T follicular helper cell (primary cell): ENCODE data around the gene COX4I1.

Source experiments
- DNase-seq: peaks from one replicate; pipeline ENCODE4 v3.0.0-alpha.2; 2020; ENCODE audit warnings: low read depth

The COX4I1 gene

DNA sequence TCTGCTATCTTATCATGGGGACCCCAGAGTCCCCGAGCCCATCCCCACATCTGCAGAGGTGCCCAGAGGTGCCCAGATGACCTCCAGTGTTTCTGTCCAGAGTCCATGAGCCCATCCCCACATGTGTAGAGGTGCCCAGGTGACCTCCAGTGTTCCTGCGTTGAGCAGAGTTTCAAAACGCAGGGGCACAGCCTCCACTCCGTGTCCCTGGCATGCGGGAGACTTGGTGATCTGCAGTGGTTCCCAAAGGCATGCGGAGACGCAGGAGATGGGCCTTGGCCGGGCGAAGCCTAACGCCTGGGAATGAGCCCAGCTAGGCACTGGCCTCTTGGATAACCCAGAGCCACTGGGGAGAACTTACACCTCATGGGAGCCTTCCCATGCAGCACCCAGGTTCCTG, 41.3 kb downstream of the COX4I1 start:
- DNase-seq, result no peak

DNA sequence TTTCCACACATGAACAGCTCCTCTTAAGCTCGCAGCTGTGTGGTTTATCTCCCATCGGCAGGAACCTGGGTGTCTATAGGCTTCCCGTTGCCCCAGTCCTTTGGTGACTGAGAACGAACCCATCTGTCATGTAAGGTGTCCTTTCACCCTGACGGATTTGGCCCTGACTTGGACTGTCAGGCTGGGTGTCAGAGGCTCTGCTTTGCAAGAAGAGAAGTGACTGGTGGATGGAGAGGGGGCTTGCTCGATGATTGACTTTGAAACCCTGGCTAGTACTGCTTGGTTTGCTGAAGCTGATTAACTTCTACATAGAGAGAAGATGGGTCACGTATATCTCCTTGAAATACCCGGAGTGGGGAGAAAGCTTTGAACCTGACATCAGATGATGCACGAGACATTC, 42.9 kb downstream of the COX4I1 start:
- DNase-seq, result no peak

DNA sequence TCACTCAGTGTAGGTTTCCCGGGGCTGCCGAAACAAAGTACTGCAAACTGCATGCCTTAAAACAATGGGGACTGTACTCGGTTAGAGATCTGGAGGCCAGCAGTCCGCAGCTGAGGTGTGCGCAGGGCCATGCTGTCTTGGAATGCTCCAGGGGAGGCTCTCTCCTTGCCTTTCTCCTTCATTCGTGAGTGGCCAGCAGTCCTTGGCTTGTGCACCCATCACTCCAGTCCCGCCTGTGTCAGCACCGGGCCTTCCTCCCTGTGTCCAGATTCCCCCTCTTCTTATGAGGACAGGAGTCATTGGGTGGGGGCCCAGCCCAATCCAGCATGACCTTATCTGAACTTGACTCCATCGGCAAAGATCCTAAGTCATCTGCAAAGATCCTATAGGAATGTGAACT, 43.4 kb downstream of the COX4I1 start:
- DNase-seq, result no peak

DNA sequence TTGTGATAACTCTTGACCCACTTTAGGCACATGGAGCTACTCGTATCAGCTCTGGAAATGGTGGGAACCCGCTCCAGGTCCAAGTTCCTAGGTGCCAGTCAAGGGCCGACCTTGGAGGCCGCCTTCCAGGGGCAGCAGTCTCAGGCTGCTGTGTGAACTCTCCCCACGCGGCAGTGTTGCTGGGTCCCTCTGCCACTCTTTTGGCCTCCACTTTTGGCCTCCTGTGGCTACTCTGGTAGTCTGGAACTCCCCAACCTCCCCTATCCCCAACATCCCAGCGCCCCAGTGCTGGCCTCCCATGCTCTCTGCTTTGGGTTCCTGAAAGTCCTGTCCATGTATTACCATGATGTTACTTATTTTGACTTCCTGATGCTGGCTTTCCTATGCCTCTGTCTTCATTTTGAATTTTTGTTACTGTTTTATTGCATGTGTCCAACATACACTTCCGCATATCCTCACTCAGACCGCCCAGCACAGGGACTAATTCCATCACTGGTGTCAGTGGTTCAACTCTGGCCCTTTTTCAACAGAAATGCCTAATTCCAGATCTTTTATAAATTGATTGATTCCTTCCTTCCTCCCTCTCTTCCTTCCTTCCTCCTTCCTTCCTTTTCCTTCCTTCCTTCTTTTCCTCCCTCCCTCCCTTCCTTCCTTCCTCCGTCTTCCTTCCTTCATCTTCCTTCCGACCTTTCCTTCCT, 44.1 kb downstream of the COX4I1 start:
- no peak for DNase-seq

DNA sequence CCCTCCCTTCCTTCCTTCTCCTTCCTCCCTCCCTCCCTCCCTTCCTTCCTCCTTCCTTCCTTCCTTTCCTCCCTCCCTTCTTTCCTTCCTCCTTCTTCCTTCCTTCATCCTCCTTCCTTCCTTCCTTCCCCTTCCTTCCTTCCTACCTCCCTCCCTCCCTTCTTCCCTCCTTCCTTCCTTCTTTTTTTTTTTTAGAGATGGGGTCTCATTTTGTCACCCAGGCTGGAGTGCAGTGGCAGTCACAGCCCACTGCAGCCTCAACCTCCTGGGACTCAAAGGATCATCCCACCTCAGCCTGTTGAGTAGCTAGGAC, 44.6 kb downstream of the COX4I1 start:
- DNase-seq, result no peak

DNA sequence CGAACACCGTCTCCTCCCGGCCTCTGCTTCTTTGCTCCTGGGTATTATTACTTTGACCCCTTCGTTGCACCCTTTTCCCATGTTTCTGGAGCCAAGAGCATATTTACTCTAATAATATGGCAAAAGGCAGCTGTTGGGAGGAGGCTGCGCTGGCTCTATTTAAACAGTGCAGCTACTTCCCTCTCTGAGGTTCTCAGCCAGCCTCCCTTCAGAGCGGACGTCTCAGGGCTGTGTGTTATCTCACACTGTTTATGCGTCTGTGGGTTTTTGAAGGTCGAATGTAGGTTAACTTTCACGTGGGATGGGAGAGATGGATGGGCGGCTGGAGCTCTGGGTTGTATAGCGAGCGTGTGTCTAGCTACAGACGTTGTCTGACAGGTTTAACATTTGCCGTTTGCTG, 45.3 kb downstream of the COX4I1 start:
- no peak for DNase-seq

DNA sequence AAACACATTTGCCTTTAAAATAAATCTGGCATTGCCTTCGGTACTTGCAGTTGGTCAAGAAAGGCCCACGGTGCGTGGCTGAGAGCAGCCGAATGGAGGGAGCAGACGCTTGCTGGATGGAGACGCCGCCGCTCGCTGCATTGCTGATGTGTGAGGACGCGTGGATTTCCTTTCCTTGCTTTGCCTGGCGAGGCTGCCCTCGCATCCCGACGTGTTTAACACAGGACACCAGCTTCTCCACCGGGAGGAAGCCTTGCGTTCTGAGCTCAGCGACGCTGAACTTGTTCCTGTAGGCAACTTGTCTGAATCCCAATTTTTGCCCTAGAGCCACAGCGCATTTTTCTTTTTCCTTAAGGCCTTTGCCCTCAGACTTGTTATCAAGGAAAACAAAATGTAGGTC, 45.8 kb downstream of the COX4I1 start:
- DNase-seq, result no peak

DNA sequence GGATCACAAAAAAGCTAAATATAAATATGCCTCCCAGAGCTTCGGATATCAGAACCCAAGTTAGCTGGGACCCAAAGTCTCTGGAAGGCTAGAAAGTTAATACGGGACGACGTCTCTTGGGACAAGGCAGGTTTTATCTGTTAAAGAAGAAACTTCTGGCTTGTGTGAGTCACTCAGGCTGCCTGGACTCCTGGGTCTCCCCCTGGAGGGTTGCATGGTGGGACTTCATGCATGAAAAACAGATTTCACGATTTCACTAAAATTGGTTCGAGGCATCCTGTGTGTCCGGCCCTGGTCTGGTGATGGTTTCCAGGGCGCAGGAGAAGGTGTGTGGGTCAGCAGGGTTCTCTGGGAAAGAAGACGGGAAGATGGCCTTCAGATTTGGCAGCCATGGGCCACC, 47.0 kb downstream of the COX4I1 start:
- DNase-seq, result no peak

DNA sequence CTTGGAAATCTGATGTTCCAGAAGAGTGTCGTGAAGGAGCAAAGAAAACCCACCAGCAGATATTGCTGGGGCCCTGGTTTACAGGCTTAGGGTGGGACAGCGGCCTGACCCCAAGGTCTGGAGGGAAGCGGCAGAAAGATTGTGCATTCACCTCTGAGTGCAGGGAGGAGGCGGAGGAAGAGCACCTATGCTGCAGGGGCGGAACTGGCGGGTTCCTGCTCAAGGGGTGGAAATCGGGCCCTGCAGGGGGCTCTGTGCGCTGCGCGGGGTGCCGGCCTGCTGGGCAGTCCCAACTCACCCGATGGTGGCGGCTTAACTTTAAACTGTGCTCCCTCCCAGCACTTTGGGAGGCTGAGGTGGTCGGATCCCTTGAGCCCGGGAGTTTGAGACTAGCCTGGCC, 47.5 kb downstream of the COX4I1 start:
- DNase-seq, result no peak

DNA sequence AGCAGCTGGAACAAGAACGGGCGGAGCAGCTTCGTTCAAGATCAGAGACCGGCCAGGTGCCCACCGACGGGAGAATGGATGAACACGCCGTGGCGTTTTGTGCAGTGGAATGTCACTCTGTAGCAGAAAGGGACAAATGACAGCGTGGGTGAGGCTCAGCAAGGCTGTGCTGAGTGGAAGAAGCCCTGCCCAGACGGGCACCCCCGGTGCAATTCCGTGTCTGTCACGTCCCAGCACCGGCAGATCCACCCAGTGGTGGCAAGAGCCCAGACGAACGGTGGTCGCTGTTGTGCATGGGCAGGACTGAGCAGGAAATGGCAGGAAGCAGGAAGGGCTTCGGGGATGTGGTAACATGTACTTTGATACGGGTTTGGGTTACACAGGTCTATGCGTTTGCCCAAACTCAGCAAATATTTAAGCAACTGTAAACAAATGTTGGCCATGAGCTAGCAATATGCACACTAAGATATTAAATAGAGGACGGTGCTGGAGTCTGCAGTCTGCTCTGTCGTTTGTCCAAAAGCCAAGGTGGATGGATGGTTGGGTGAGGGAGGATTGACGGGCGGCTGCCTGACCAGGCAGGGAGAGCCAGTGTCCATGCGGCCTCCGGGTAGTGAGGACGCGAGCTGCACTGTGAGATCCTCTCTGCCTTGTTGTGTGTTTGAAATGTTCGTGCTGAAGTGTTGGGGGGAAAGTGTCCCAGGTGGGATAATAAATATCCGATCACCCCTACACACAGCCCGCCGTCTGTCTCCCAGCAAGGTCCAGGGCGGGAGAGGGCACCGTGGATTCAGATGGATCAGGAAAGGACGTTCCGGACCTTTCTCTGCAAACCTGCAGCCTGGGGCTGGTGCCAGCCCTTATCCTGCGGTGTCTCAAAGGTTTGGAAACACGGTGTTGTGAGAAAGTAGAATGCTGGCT, 48.4 kb downstream of the COX4I1 start:
- no peak for DNase-seq

DNA sequence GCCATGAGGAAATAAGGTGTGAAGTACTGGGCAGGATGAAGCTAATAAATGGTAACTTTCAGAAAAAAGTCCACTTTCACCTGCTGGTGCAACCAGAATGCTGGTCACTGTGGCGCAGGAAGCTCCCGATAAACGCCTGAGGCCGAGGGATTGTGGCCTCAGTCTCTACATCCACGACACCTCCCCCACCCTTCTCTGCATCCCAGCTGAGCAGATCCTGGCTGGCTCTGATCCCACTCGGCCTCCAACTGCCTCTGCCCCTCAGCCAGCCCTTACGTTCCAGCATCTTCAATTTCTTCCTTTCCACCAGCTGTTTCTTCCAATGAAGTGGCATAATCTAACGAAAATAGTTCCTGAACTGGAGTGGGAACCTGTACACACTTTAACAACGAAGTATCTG, 49.5 kb downstream of the COX4I1 start:
- DNase-seq, result no peak

DNA sequence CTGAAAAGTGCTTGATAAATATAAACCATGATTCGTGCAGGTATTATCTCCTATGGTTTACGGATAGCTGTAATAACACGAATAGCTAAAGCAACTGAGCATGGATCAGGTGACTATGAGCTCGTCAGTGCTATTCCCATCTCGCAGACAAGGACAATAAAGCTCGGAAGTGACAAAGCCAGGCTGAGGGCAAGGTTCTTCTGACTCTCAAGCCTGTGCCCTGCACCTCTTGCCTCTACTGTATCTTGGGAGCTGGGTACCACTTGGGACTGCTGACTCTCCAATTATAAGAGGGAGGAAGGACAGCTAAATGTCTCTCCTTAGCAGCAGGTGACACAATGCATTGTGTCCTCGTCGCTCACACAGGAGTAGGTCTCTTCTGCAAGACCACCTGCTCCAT, 49.9 kb downstream of the COX4I1 start:
- DNase-seq, result no peak

DNA sequence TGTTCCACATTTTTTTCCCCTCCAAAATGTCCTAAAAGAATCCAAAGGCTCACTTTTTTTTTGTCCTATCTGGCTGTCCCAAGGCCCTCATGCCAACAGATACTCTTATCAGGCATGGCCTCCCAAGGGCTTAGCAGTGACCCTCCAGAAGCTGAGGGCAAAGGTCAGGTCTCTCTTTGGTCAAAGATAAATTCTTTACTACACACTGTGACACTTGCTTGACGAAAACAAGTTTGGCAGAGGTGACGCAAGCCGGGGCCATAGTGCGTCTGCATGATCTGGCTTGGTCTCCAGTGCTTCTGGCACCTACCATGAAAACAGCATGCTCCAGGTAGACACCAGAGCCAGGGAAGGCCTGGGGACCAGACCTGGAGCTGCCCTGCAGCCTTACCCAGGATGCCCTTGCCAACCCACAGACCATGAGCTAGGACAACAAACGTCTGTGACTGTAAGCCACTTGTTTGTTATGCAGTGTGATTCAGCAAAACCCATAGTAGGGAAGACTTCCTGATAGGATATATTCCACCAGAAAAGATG, 50.9 kb downstream of the COX4I1 start:
- no peak for DNase-seq

DNA sequence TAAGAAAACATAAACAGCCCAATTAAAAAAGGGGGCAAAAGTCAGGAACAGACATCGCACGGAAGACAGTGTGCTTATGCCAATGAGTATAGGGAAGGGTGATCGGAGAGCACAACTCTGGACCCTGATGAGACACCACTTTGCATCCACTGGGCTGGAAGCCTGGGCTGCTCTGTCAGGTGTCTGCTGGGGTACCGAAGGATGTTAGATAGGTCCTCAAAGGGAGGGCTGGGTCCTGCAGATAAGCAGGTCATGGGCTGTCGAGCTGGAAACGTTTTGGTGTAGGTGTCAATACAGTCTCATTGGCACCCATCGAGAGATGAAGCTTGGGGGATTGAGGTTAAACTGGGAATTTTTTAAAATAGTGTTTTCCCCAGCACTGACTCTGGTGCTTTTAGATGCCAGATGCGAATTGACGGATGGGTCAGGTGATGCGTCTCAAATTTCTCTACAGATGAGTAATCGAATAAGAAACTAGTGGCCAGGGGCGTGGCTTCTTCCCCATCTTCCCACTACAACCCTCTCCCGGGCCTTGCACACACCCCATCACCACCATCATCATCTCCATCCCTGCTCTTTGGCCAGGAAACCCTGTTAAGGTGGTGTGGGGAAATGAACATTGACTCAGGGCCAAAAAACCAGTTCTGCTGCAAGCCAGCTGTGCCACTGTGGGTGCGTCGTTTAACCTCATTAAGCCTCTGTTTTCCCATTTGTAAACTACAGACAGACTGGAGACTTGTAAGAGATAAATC, 51.7 kb downstream of the COX4I1 start:
- DNase-seq, result no peak

DNA sequence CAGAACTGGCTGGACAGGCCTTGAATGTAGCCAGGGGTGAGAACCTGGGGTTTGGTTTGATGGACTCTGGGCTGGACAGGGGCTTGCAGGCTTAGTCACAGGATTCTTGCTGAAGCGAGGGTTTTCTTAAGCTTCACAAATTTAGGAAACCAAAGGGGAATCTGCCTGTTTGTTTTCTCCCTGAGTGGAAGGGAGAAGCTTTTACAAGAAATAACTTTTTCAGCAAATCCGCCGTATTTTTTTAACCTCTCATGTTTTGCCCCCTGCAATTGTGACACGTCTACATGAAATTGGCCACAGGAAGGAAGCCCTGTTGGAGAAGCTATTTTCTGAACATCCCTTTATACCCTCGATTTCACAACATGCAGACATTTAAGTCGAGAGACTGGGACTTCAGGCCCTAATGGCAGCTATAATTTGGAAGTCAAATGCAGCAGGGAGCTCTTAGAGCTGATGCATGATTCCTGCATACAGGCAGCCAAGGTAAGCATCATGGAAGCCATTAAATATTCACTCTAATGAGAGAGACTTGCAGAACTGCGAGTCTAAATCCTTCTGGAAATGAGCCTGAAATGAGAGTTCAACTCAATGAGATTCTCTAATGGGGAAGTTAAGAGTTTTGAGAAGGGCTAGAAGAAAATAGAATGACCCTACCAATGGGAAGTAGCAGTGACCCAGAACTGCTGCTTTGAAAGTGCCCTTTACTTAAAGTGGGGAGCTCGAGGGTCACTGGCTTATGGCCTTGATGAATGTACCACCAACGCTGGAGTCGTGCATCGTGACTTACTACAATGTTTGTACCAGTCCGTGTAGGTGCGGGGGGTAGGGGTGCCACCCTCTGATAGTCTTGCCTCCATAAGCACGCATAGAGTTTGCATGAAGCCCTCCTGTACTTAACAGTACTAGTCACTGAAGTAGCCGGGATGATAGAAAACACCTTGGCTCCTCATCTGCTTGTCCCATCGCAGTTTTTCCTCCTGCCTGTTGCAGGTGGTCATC, 54.4 kb downstream of the COX4I1 start:
- DNase-seq, result no peak

DNA sequence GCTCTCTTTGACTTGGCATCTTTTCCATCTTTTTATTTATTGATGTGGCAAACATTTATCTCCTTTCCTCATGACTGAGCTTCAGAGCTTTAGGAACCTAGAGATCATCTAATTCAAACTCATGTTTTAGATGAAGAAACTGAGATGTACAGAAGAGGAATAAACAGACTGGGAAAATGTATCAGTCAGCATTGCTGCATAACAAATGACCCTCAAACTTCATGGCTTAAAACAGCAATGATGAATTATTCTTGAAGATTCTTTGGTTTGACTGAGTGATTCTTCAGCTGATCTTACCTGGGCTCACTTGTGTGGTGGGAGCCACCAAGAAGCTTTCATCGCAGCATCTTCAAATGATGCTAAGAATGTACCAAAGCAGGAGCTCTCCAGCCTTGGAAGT, 55.4 kb downstream of the COX4I1 start:
- DNase-seq, result no peak

DNA sequence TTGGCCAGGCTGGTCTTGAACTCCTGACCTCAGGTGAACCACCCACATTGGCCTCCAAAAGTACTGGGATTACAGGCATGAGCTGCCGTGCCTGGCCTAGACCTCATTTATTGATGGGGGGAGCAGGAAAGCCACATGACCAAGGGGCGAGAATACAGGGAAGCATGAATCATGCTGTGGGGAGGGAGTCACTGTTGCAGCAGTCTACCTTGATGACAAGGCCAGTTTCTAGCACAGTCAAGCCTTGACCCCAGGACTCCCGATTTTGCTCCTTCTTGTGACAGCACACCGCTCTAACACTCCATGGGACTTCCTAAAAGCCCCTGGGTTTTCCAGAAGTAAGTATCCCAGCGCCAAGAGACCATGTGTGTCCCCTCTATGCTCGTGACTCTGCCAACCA, 56.6 kb downstream of the COX4I1 start:
- DNase-seq, result no peak

DNA sequence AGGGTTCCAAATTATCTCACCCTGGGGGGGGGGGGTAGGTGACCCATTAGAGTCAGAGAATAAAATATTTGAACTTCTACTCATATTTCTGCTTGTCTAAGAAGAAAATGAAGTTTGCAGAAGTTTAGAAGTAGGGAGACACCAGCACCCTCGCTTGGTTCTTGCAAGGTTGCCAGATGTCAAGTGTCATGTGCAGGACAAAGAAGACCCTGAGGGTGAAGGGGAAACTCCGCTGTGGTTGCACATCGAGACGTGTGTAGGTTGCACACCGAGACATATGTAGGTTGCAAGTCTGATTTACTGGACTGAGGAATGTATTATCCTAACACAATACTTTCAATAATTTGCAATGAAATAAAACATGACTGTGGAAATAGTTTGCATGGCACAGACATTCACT, 57.1 kb downstream of the COX4I1 start:
- DNase-seq, result no peak
